ENCODE data around the gene SEC14L5.

- TF ChIP-seq, protein P1, sequence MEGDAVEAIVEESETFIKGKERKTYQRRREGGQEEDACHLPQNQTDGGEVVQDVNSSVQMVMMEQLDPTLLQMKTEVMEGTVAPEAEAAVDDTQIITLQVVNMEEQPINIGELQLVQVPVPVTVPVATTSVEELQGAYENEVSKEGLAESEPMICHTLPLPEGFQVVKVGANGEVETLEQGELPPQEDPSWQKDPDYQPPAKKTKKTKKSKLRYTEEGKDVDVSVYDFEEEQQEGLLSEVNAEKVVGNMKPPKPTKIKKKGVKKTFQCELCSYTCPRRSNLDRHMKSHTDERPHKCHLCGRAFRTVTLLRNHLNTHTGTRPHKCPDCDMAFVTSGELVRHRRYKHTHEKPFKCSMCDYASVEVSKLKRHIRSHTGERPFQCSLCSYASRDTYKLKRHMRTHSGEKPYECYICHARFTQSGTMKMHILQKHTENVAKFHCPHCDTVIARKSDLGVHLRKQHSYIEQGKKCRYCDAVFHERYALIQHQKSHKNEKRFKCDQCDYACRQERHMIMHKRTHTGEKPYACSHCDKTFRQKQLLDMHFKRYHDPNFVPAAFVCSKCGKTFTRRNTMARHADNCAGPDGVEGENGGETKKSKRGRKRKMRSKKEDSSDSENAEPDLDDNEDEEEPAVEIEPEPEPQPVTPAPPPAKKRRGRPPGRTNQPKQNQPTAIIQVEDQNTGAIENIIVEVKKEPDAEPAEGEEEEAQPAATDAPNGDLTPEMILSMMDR (IDR thresholded peaks at IDR 0.05; ENCODE audit: extremely low read depth in 1 of 2, insufficient read depth in 1 of 2, low read depth in 1 of 2, low read length in 2 of 2), result no peak
- no peak for TF ChIP-seq EZH2 (IDR thresholded peaks at IDR 0.05; ENCODE audit: borderline replicate concordance, low read depth, low read length, severe bottlenecking)
- no peak for TF ChIP-seq POLR2A (IDR thresholded peaks at IDR 0.05; ENCODE audit: low read depth, low read length)
- no peak for TF ChIP-seq GATA2 (IDR thresholded peaks at IDR 0.05; ENCODE audit: insufficient read depth, insufficient read length, low read depth, low read length)
- no peak for TF ChIP-seq POLR2AphosphoS5 (IDR thresholded peaks at IDR 0.05; ENCODE audit: insufficient read depth, low read depth, low read length)
- TF ChIP-seq FOS (IDR thresholded peaks at IDR 0.05; ENCODE audit: borderline replicate concordance, insufficient read depth, low read length), result no peak
- no peak for TF ChIP-seq MAX (IDR thresholded peaks at IDR 0.05; ENCODE audit: insufficient read depth, insufficient read length)
Measured at GRCh38 chr16:4933433-4933832, 24.7 kb upstream of the SEC14L5 start.

Data from endothelial cell of umbilical vein (primary cell).